Endothelial cell of umbilical vein (primary cell): Measurements from ENCODE around the gene AQP12A. TPM values are rescaled to one million over a fixed set of nuclear protein-coding genes. Genes with fewer than 3 reads are reported as not detected.

Experiments
- BruUV-seq: library from RNA; stranded (reverse); fragments of 400-500 nt; replicated peaks from 2 replicates; lab custom pipeline; 2021; lab: Mats Ljungman, UMichigan
- CTCF ChIA-PET: fragments of 300-600, 350-600 bp; sonication (Branson Sonifier 250); formaldehyde crosslinking; loops from one replicate; lab custom pipeline; 2021; ENCODE audit warnings: antibody characterized with exemption, inconsistent platforms; lab: Charles Lee
- POLR2A ChIA-PET: fragments of 300-600, 350-600 bp; sonication (Branson Sonifier 250); formaldehyde crosslinking; loops from one replicate; lab custom pipeline; 2021; ENCODE audit warnings: antibody characterized with exemption, inconsistent platforms; lab: Charles Lee
- DNase-seq: peaks from one replicate; pipeline ENCODE4 v3.0.0-alpha.2; 2011; ENCODE audit warnings: low read depth, low spot score
- FAIRE-seq: peaks from 2 replicates; lab custom pipeline; 2011; peaks lifted over from hg19 to GRCh38; lab: Jason Lieb, UNC
- H2AFZ ChIP-seq: 2 replicates; pipeline ENCODE4 v1.6.0; 2012; ENCODE audit warnings: low read depth, low read length, control low read depth, inconsistent platforms
- H3K27ac ChIP-seq: 2 replicates; pipeline ENCODE4 v1.5.1; 2011; ENCODE audit warnings: low read depth, mild to moderate bottlenecking, control low read depth, low read length, moderate library complexity; ENCODE audit not compliant: insufficient read depth
- H3K27me3 ChIP-seq, 2 experiments: 2 replicates each; pipeline versions ENCODE4 v1.6.0 to v1.6.1; 2011; ENCODE audit warnings: low read length in 2 of 2, mixed read lengths in 1 of 2; ENCODE audit not compliant: control insufficient read depth in 2 of 2, insufficient read depth in 2 of 2
- H3K36me3 ChIP-seq, 2 experiments: 2 replicates in 1 of 2; 3 replicates in 1 of 2; pipeline ENCODE4 v1.5.1; 2011; ENCODE audit warnings: low read length in 2 of 2, mild to moderate bottlenecking in 1 of 2, moderate library complexity in 1 of 2; ENCODE audit not compliant: control insufficient read depth in 2 of 2, insufficient read depth in 2 of 2; ENCODE audit errors: extremely low read depth in 1 of 2
- H3K4me1 ChIP-seq: 3 replicates; pipeline ENCODE4 v1.5.1; 2011; ENCODE audit warnings: mild to moderate bottlenecking, low read length; ENCODE audit not compliant: control insufficient read depth, insufficient read depth; ENCODE audit errors: extremely low read depth
- H3K4me2 ChIP-seq: 2 replicates; pipeline ENCODE4 v1.6.1; 2011; ENCODE audit warnings: low read length, control low read depth, mixed read lengths; ENCODE audit not compliant: insufficient read depth
- H3K4me3 ChIP-seq, 3 experiments: fragments of 200-600 bp in 1 of 3; sonication (generic), shearing (Covaris generic) in 1 of 3; replicated peaks in 1 of 3; 2 replicates each; pipeline ENCODE4 v1.5.1; 2011 to 2016; ENCODE audit warnings: control low read depth in 3 of 3, low read length in 3 of 3, mild to moderate bottlenecking in 2 of 3, inconsistent platforms in 1 of 3, low read depth in 1 of 3, moderate library complexity in 1 of 3; ENCODE audit not compliant: insufficient read depth in 1 of 3
- H3K79me2 ChIP-seq: 2 replicates; pipeline ENCODE4 v1.6.0; 2012; ENCODE audit warnings: low read length, inconsistent platforms; ENCODE audit not compliant: control insufficient read depth, insufficient read depth
- H3K9ac ChIP-seq: replicated peaks from 2 replicates; pipeline ENCODE3; 2011; ENCODE audit warnings: low read length, control low read depth; ENCODE audit not compliant: insufficient read depth; ENCODE audit errors: extremely low read depth
- H3K9me1 ChIP-seq: replicated peaks from 3 replicates; pipeline ENCODE4 v1.6.0; 2011; ENCODE audit warnings: mild to moderate bottlenecking, low read length; ENCODE audit not compliant: control insufficient read depth, insufficient read depth; ENCODE audit errors: extremely low read depth
- H3K9me3 ChIP-seq: replicated peaks from 2 replicates; pipeline ENCODE4 v1.5.1; 2012; ENCODE audit warnings: low read length, inconsistent platforms; ENCODE audit not compliant: control insufficient read depth, insufficient read depth
- H4K20me1 ChIP-seq: replicated peaks from 2 replicates; pipeline ENCODE3; 2011; ENCODE audit warnings: mild to moderate bottlenecking, low read length; ENCODE audit not compliant: control insufficient read depth, insufficient read depth; ENCODE audit errors: extremely low read depth
- EZH2 ChIP-seq: IDR thresholded peaks from 2 replicates; pipeline ENCODE4 v1.6.1; 2012; ENCODE audit warnings: borderline replicate concordance, low read depth, mild to moderate bottlenecking, moderate library complexity, low read length, inconsistent platforms; ENCODE audit not compliant: severe bottlenecking
- FOS ChIP-seq: IDR thresholded peaks from 2 replicates; pipeline ENCODE4 v1.6.1; 2011; ENCODE audit warnings: mild to moderate bottlenecking, low read length, moderate library complexity, borderline replicate concordance; ENCODE audit not compliant: insufficient read depth
- GATA2 ChIP-seq: IDR thresholded peaks from 2 replicates; pipeline ENCODE4 v1.7.0; 2011; ENCODE audit warnings: low read depth, mild to moderate bottlenecking, moderate library complexity, mixed read lengths, low read length; ENCODE audit not compliant: insufficient read length, insufficient read depth
- JUN ChIP-seq: IDR thresholded peaks from 2 replicates; pipeline ENCODE4 v1.6.1; 2011; ENCODE audit warnings: borderline replicate concordance, low read depth; ENCODE audit not compliant: insufficient read length, insufficient read depth
- MYC ChIP-seq: IDR thresholded peaks from one replicate; pipeline ENCODE4 v1.6.1; 2011; ENCODE audit warnings: mild to moderate bottlenecking, low read depth, low read length
- POLR2A ChIP-seq: IDR thresholded peaks from 2 replicates; pipeline ENCODE4 v1.6.1; 2012; ENCODE audit warnings: low read depth, mild to moderate bottlenecking, control low read depth, low read length
- POLR2AphosphoS5 ChIP-seq: IDR thresholded peaks from 2 replicates; pipeline ENCODE4 v1.6.1; 2012; ENCODE audit warnings: low read depth, mild to moderate bottlenecking, control low read depth, low read length, moderate library complexity; ENCODE audit not compliant: insufficient read depth
- dilution Hi-C: fragments of 300-500 bp; cut with MboI; formaldehyde crosslinking; loops from one replicate; pipeline ENCODE4 v1.15.0; 2019; ENCODE audit warnings: low sequenced_read_pairs; ENCODE audit not compliant: extremely low pct_ligation_motif_present
- intact Hi-C: fragments of 100-400 bp; cut with micrococcal nuclease; formaldehyde crosslinking; loops from one replicate; pipeline ENCODE4 v1.10.0; 2022
- polyA plus RNA-seq, 4 experiments: library from polyadenylated mRNA; depleted of rRNA in 3 of 4; stranded (reverse) in 3 of 4; unstranded in 1 of 4; fragments of >200 nt; gene quantifications; 2 replicates each; pipeline versions ENCODE4 v1.2.1 to v1.2.3, GENCODE V29; 2011 to 2012; ENCODE audit warnings: missing spikeins in 1 of 4
- small RNA-seq: library from RNA; depleted of rRNA; stranded (forward); fragments of <200 nt; gene quantifications from one replicate; pipeline ENCODE3, GENCODE V24; 2012; ENCODE audit warnings: low replicate concordance, low read depth; ENCODE audit not compliant: insufficient read depth, insufficient read length
- total RNA-seq: library from RNA; stranded (reverse); gene quantifications from 2 replicates; pipeline ENCODE4 v1.2.3, GENCODE V29; 2021
- TF ChIP-seq, protein P1 (sequence below): IDR thresholded peaks from 2 replicates; pipeline ENCODE4 v1.6.1; 2011; ENCODE audit not compliant: insufficient read depth, insufficient read length
- TF ChIP-seq, protein P2 (sequence below), 2 donors: IDR thresholded peaks; 1 replicate in 1 of 2; 2 replicates in 1 of 2; pipeline ENCODE4 v1.5.1; 2011; ENCODE audit warnings: low read length in 2 of 2, mild to moderate bottlenecking in 2 of 2, moderate library complexity in 2 of 2, control low read depth in 1 of 2, inconsistent platforms in 1 of 2, low read depth in 1 of 2; ENCODE audit not compliant: insufficient read depth in 1 of 2; ENCODE audit errors: extremely low read depth in 1 of 2

Gene AQP12A
- total and polyA plus RNA-seq, 2 donors (not counting 3 experiments of a cell fraction or from before 2014, with no cell fraction given), result not detected

GRCh38 chr2:240747256-240747655, 55.6 kb downstream of the AQP12A start:
- intact Hi-C loops (no loop called here), dilution Hi-C loops (no loop called here)
- no TSS peak for BruUV-seq
- H4K20me1 ChIP-seq, result no peaks in the 10 kb centered on the region
- no peak for FAIRE-seq
- ChIA-PET CTCF (no interaction called here), POLR2A (no interaction called here)
- DNase-seq, result no peak
- no peak overlapping the region for H3K9ac ChIP-seq
- no peaks in the 10 kb centered on the region for H3K36me3 ChIP-seq
- TF ChIP-seq FOS (no peak), MYC (no peak), POLR2A (no peak), EZH2 (no peak), JUN (no peak), POLR2AphosphoS5 (no peak), GATA2 (no peak)
- TF ChIP-seq, protein P1, sequence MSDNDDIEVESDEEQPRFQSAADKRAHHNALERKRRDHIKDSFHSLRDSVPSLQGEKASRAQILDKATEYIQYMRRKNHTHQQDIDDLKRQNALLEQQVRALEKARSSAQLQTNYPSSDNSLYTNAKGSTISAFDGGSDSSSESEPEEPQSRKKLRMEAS, result no peak
- TF ChIP-seq, protein P2, sequence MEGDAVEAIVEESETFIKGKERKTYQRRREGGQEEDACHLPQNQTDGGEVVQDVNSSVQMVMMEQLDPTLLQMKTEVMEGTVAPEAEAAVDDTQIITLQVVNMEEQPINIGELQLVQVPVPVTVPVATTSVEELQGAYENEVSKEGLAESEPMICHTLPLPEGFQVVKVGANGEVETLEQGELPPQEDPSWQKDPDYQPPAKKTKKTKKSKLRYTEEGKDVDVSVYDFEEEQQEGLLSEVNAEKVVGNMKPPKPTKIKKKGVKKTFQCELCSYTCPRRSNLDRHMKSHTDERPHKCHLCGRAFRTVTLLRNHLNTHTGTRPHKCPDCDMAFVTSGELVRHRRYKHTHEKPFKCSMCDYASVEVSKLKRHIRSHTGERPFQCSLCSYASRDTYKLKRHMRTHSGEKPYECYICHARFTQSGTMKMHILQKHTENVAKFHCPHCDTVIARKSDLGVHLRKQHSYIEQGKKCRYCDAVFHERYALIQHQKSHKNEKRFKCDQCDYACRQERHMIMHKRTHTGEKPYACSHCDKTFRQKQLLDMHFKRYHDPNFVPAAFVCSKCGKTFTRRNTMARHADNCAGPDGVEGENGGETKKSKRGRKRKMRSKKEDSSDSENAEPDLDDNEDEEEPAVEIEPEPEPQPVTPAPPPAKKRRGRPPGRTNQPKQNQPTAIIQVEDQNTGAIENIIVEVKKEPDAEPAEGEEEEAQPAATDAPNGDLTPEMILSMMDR (IDR thresholded peaks at IDR 0.05; ENCODE audit: extremely low read depth in 1 of 2, insufficient read depth in 1 of 2, low read depth in 1 of 2, low read length in 2 of 2), result no peak
- H3K27ac ChIP-seq, result no peak overlapping the region
- H3K9me1 ChIP-seq, result no peaks in the 10 kb centered on the region
- no peaks in the 10 kb centered on the region for H3K9me3 ChIP-seq
- H2AFZ ChIP-seq, result no peak overlapping the region
- no peak overlapping the region for H3K4me3 ChIP-seq
- H3K4me1 ChIP-seq, result no peaks in the 10 kb centered on the region
- no peaks in the 10 kb centered on the region for H3K79me2 ChIP-seq
- no peak overlapping the region for H3K4me2 ChIP-seq
- H3K27me3 ChIP-seq, result no peaks in the 10 kb centered on the region

Small RNA genes lying within 50 kb of the gene (small RNA-seq; reads per million reads assigned to genes)
- gene AC011298.3, result not detected

Other genes starting within 250 kb of the AQP12A start
- gene ANKMY1, start 133.9 kb upstream of the AQP12A start, total RNA-seq, result 12.2 and 16.0 TPM in 2 replicates
- gene ANKMY1, start 133.9 kb upstream of the AQP12A start, polyA plus RNA-seq, result 7.7 and 9.0 TPM in 2 replicates
- gene DUSP28, start 131.5 kb upstream of the AQP12A start, total RNA-seq, result 2.1 and 2.2 TPM in 2 replicates
- gene DUSP28, start 131.5 kb upstream of the AQP12A start, polyA plus RNA-seq, result 4.3 and 5.7 TPM in 2 replicates
- gene RNPEPL1, start 123.4 kb upstream of the AQP12A start, total RNA-seq, result 62.1 and 67.1 TPM in 2 replicates
- 35.8 and 47.3 TPM in 2 replicates for gene RNPEPL1, start 123.4 kb upstream of the AQP12A start, polyA plus RNA-seq
- gene CAPN10, start 105.1 kb upstream of the AQP12A start, total RNA-seq, result 37.9 and 39.9 TPM in 2 replicates
- 25.2 and 36.7 TPM in 2 replicates for gene CAPN10, start 105.1 kb upstream of the AQP12A start, polyA plus RNA-seq
- gene GPR35, start 66.4 kb upstream of the AQP12A start, total RNA-seq, result 0.25 and 0.33 TPM in 2 replicates
- gene GPR35, start 66.4 kb upstream of the AQP12A start, polyA plus RNA-seq, result 0.18 TPM in 2 replicates
- not detected in 2 replicates for gene AQP12B, start 9.0 kb upstream of the AQP12A start, total RNA-seq
- gene AQP12B, start 9.0 kb upstream of the AQP12A start, polyA plus RNA-seq, result not detected in 2 replicates
- gene KIF1A, start 128.4 kb downstream of the AQP12A start, total RNA-seq, result 0.64 TPM in 1 of 2 replicates, not detected in the other
- 0.02 and 0.11 TPM in 2 replicates for gene KIF1A, start 128.4 kb downstream of the AQP12A start, polyA plus RNA-seq
- gene AGXT, start 177.0 kb downstream of the AQP12A start, total RNA-seq, result not detected in 2 replicates
- gene AGXT, start 177.0 kb downstream of the AQP12A start, polyA plus RNA-seq, result not detected in 2 replicates
- not detected in 2 replicates for gene MAB21L4, start 204.3 kb downstream of the AQP12A start, total RNA-seq
- gene MAB21L4, start 204.3 kb downstream of the AQP12A start, polyA plus RNA-seq, result not detected in 2 replicates
- gene CROCC2, start 214.5 kb downstream of the AQP12A start, total RNA-seq, result not detected in 2 replicates
- gene CROCC2, start 214.5 kb downstream of the AQP12A start, polyA plus RNA-seq, result not detected in 2 replicates